ENCODE measurements around the gene ABCA10. TPM values are rescaled to one million over a fixed set of nuclear protein-coding genes. Genes with fewer than 3 reads are reported as not detected.
A peak's percentile ranks its signal among the peaks of the same experiment; 100 is the strongest.

Gene ABCA10
- total and polyA plus RNA-seq, 2 of the 13 experiments (the other 11 are each of a cell fraction or from before 2014, with no cell fraction given), result 0.02 to 0.08 TPM

GRCh38 chr17:69175625-69176456, 52.8 kb downstream of the ABCA10 start (continued):
- TF ChIP-seq NR2C2 (CRISPR knock-in tag; IDR thresholded peaks at IDR 0.05; ENCODE audit: borderline replicate concordance), result peak; percentile 29; the same call in 1 of the 2 replicates
- 0 out of 2 replicates have a peak, but pooled peaks have one; percentile 34 for TF ChIP-seq ZKSCAN8 (CRISPR knock-in tag; IDR thresholded peaks at IDR 0.05; ENCODE audit: borderline replicate concordance)
- no peak for TF ChIP-seq GLI4 (CRISPR knock-in tag; IDR thresholded peaks at IDR 0.05; ENCODE audit: borderline replicate concordance)
- no peak for TF ChIP-seq ZNF7 (CRISPR knock-in tag; IDR thresholded peaks at IDR 0.05)
- no peak for TF ChIP-seq ZMAT3 (CRISPR knock-in tag; conservative IDR thresholded peaks at IDR 0.05)

GRCh38 chr17:69175262-69175624, 53.4 kb downstream of the ABCA10 start:
- Histone ChIP-seq H3K9ac (ENCODE audit: insufficient read depth, low read depth, low read length) (no peak overlapping the region), H3K36me3 (replicated peaks in 1 of 2; ENCODE audit: control insufficient read depth in 1 of 2, insufficient read depth in 2 of 2, low read length in 2 of 2) (no peaks in the 10 kb centered on the region), H4K20me1 (ENCODE audit: insufficient read depth, low read length) (no peaks in the 10 kb centered on the region), H3K4me2 (ENCODE audit: low read depth, low read length) (no peak overlapping the region), H2AFZ (ENCODE audit: low read length) (no peak overlapping the region), H3K9me3 (ENCODE audit: low read length) (no peaks in the 10 kb centered on the region), H3K27ac (ENCODE audit: extremely low read length, insufficient read depth, low read length) (no peak overlapping the region), H3K79me2 (ENCODE audit: insufficient read depth, low read length) (no peaks in the 10 kb centered on the region), H3K4me1 (ENCODE audit: insufficient read depth, low read length) (peaks cover 12% of the 10 kb centered on the region), H3K4me3 (replicated peaks in 1 of 3; ENCODE audit: insufficient read depth in 1 of 3, low read depth in 2 of 3, low read length in 3 of 3) (no peak overlapping the region), H3K27me3 (ENCODE audit: control insufficient read depth in 1 of 2, insufficient read depth in 2 of 2, low read length in 2 of 2) (no peaks in the 10 kb centered on the region)
- FAIRE-seq (no peak), ATAC-seq (no peak), DNase-seq (ENCODE audit: low spot score) (no peak)
- POLR2A ChIA-PET, result no interaction called here
- in situ Hi-C loops (cut with HindIII; ENCODE audit: extremely low pct_ligation_motif_present, low pct_unique_long_range_greater_than_20kb) (no loop called here), intact Hi-C loops (cut with micrococcal nuclease; ENCODE audit: unreplicated experiment) (no loop called here)
- BruUV-seq (replicated peaks), result no TSS peak
- CTCF ChIA-PET (ENCODE audit: low intra/inter-chr PET ratio, low total read pairs), result no interaction called here
- WGBS (ENCODE audit: low lambda C conversion rate), result 77% methylated on average over 4 of the region's 4 CpGs
- TF ChIP-seq KLF12 (CRISPR knock-in tag; IDR thresholded peaks at IDR 0.05; ENCODE audit: borderline replicate concordance) (no peak), ZNF557 (CRISPR knock-in tag; IDR thresholded peaks at IDR 0.05) (no peak), TBX3 (IDR thresholded peaks at IDR 0.05; ENCODE audit: borderline replicate concordance) (no peak), NR2F6 (IDR thresholded peaks at IDR 0.05) (no peak), NR2F6 (CRISPR knock-in tag; IDR thresholded peaks at IDR 0.05) (no peak)
